ENCODE data around the gene VIPR2. TPM values are rescaled to one million over a fixed set of nuclear protein-coding genes. Genes with fewer than 3 reads are reported as not detected.

VIPR2 gene
- total RNA-seq, 2 donors from 2014 or later, result not detected

- Mint-ChIP-seq H3K4me3 (no peak overlapping the region), H3K4me1 (no peaks in the 10 kb centered on the region), H3K27ac (no peak overlapping the region), H3K27me3 (peaks cover 4% of the 10 kb centered on the region), H3K36me3 (ENCODE audit: low read depth) (no peaks in the 10 kb centered on the region)
- DNase-seq (no peak), ATAC-seq (no peak)
- no peaks in the 10 kb centered on the region for H3K9me3 ChIP-seq (ENCODE audit: control insufficient read depth, low read length, poor library complexity, severe bottlenecking)
Measured at GRCh38 chr7:159098811-159099655, 45.6 kb downstream of the VIPR2 start.

DNA sequence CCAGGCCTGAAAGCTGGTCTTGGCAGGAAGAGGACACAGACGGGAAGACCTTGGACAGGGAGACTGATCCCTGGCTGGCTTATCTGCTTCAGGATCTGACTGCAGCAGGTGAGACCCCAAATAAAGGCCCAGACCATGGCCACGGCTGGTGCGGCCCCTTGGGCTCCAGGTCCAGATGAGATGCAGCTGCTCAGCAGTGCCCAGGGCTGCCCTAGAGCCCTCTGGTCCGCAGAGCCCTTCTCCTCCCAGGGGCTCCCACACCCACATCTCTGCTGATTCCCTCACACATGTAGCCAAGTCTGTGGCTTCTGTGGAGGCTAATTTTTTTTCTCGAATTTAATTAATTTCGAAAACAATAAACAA, 46.3 kb downstream of the VIPR2 start:
- H3K36me3 Mint-ChIP-seq (ENCODE audit: low read depth), result no peaks in the 10 kb centered on the region
- no peak overlapping the region for H3K4me3 Mint-ChIP-seq
- no peak for DNase-seq

GRCh38 chr7:159097661-159098423, 46.8 kb downstream of the VIPR2 start:
- ATAC-seq (no peak), DNase-seq (no peak)
- peaks cover 4% of the 10 kb centered on the region for H3K27me3 Mint-ChIP-seq
- H3K4me1 Mint-ChIP-seq, result no peaks in the 10 kb centered on the region
- no peak overlapping the region for H3K27ac Mint-ChIP-seq
- H3K4me3 Mint-ChIP-seq, result no peak overlapping the region
- no peaks in the 10 kb centered on the region for H3K36me3 Mint-ChIP-seq (ENCODE audit: low read depth)
- H3K9me3 ChIP-seq (ENCODE audit: control insufficient read depth, low read length, poor library complexity, severe bottlenecking), result no peaks in the 10 kb centered on the region

More for the DNA sequence above, 46.3 kb downstream of the VIPR2 start:
- ATAC-seq, result no peak
- H3K4me1 Mint-ChIP-seq, result no peaks in the 10 kb centered on the region
- H3K9me3 ChIP-seq (ENCODE audit: control insufficient read depth, low read length, poor library complexity, severe bottlenecking), result no peaks in the 10 kb centered on the region
- no peak overlapping the region for H3K27ac Mint-ChIP-seq
- H3K27me3 Mint-ChIP-seq, result peaks cover 4% of the 10 kb centered on the region

GRCh38 chr7:159096736-159097581, 47.7 kb downstream of the VIPR2 start:
- H3K9me3 ChIP-seq (ENCODE audit: control insufficient read depth, low read length, poor library complexity, severe bottlenecking), result no peaks in the 10 kb centered on the region
- ATAC-seq (no peak), DNase-seq (no peak)
- no peaks in the 10 kb centered on the region for H3K4me1 Mint-ChIP-seq
- H3K27me3 Mint-ChIP-seq, result peaks cover 4% of the 10 kb centered on the region
- no peak overlapping the region for H3K27ac Mint-ChIP-seq
- no peak overlapping the region for H3K4me3 Mint-ChIP-seq
- no peaks in the 10 kb centered on the region for H3K36me3 Mint-ChIP-seq (ENCODE audit: low read depth)

- H3K27me3 Mint-ChIP-seq, result peaks cover 4% of the 10 kb centered on the region
- ATAC-seq (no peak), DNase-seq (no peak)
- no peaks in the 10 kb centered on the region for H3K36me3 Mint-ChIP-seq (ENCODE audit: low read depth)
- H3K4me3 Mint-ChIP-seq, result no peak overlapping the region
- no peaks in the 10 kb centered on the region for H3K9me3 ChIP-seq (ENCODE audit: control insufficient read depth, low read length, poor library complexity, severe bottlenecking)
- no peak overlapping the region for H3K27ac Mint-ChIP-seq
- H3K4me1 Mint-ChIP-seq, result no peaks in the 10 kb centered on the region
Measured at GRCh38 chr7:159095979-159096411, 48.7 kb downstream of the VIPR2 start.

GRCh38 chr7:159094919-159095915, 49.5 kb downstream of the VIPR2 start:
- no peak for DNase-seq
- Mint-ChIP-seq H3K27me3 (peaks cover 4% of the 10 kb centered on the region), H3K4me3 (no peak overlapping the region), H3K4me1 (no peaks in the 10 kb centered on the region), H3K36me3 (ENCODE audit: low read depth) (no peaks in the 10 kb centered on the region), H3K27ac (no peak overlapping the region)
- ATAC-seq, result no peak
- no peaks in the 10 kb centered on the region for H3K9me3 ChIP-seq (ENCODE audit: control insufficient read depth, low read length, poor library complexity, severe bottlenecking)

DNA sequence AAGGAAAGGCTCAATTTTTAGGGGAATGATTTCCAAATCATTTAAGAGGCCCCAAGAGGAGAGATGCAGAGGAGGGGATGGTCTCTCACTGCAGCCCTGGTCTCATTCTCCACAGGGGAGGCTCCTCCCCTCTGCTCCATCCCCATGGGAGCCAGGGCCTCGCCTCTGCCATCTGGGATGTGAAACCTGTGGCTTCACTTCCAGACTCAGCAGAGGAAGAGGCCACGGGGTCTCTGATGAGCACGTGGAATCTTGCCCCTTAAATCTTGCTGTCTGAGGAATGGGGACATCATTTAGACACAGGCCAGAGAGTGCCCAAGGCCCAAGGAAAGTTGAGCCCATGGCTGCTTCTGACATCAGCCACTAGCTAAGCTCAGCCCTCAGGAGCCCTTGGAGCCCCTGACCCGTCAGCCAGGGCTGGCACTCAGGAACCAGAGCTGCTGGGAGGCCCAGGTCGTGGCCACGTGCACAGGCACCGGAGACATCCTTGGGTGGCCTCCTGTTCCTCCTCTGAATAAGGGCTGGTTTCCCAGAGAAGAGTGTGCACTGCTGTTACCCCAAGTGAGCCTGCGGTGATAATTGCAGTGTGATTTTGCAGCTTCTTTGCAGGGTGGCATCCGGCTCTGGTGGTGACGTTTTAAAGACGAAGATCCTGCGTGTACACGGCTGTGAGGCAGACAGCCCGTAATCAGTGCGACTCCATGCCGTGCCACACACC, 50.5 kb downstream of the VIPR2 start:
- no peaks in the 10 kb centered on the region for H3K9me3 ChIP-seq (ENCODE audit: control insufficient read depth, low read length, poor library complexity, severe bottlenecking)
- Mint-ChIP-seq H3K27ac (no peak overlapping the region), H3K36me3 (ENCODE audit: low read depth) (no peaks in the 10 kb centered on the region), H3K4me3 (no peak overlapping the region), H3K27me3 (peaks cover 4% of the 10 kb centered on the region), H3K4me1 (no peaks in the 10 kb centered on the region)
- DNase-seq, result no peak
- ATAC-seq, result no peak

GRCh38 chr7:159093351-159093971, 51.2 kb downstream of the VIPR2 start:
- no peak overlapping the region for H3K27ac Mint-ChIP-seq
- peaks cover 4% of the 10 kb centered on the region for H3K27me3 Mint-ChIP-seq
- H3K36me3 Mint-ChIP-seq (ENCODE audit: low read depth), result no peaks in the 10 kb centered on the region
- H3K4me3 Mint-ChIP-seq, result no peak overlapping the region
- no peaks in the 10 kb centered on the region for H3K9me3 ChIP-seq (ENCODE audit: control insufficient read depth, low read length, poor library complexity, severe bottlenecking)
- H3K4me1 Mint-ChIP-seq, result no peaks in the 10 kb centered on the region
- no peak for DNase-seq
- ATAC-seq, result no peak

- Mint-ChIP-seq H3K27ac (no peak overlapping the region), H3K27me3 (peaks cover 4% of the 10 kb centered on the region), H3K4me1 (no peaks in the 10 kb centered on the region), H3K36me3 (ENCODE audit: low read depth) (no peaks in the 10 kb centered on the region), H3K4me3 (no peak overlapping the region)
- DNase-seq (no peak), ATAC-seq (no peak)
- H3K9me3 ChIP-seq (ENCODE audit: control insufficient read depth, low read length, poor library complexity, severe bottlenecking), result no peaks in the 10 kb centered on the region
Measured at GRCh38 chr7:159092701-159093121, 52.0 kb downstream of the VIPR2 start.

GRCh38 chr7:159091480-159092475, 52.9 kb downstream of the VIPR2 start:
- H3K27me3 Mint-ChIP-seq, result peaks cover 8% of the 10 kb centered on the region
- ATAC-seq (no peak), DNase-seq (no peak)
- no peaks in the 10 kb centered on the region for H3K9me3 ChIP-seq (ENCODE audit: control insufficient read depth, low read length, poor library complexity, severe bottlenecking)
- no peaks in the 10 kb centered on the region for H3K36me3 Mint-ChIP-seq (ENCODE audit: low read depth)
- no peak overlapping the region for H3K4me3 Mint-ChIP-seq
- H3K4me1 Mint-ChIP-seq, result no peaks in the 10 kb centered on the region
- H3K27ac Mint-ChIP-seq, result no peak overlapping the region

- H3K4me1 Mint-ChIP-seq, result no peaks in the 10 kb centered on the region
- no peaks in the 10 kb centered on the region for H3K36me3 Mint-ChIP-seq (ENCODE audit: low read depth)
- no peak overlapping the region for H3K27ac Mint-ChIP-seq
- H3K27me3 Mint-ChIP-seq, result peaks cover 15% of the 10 kb centered on the region
- H3K9me3 ChIP-seq (ENCODE audit: control insufficient read depth, low read length, poor library complexity, severe bottlenecking), result no peaks in the 10 kb centered on the region
- no peak overlapping the region for H3K4me3 Mint-ChIP-seq
- DNase-seq (no peak), ATAC-seq (no peak)
Measured at GRCh38 chr7:159091041-159091440, 53.6 kb downstream of the VIPR2 start.
